OCI-LY1 (cell line): Measurements from ENCODE around the gene CFAP69.

Experiments used
- CTCF ChIP-seq: fragments of 200-600 bp; sonication (generic), shearing (Covaris generic); IDR thresholded peaks from 2 replicates; pipeline ENCODE4 v1.5.1; 2017; ENCODE audit warnings: mild to moderate bottlenecking, antibody characterized with exemption, low read length, moderate library complexity, mixed read lengths
- EZH2 ChIP-seq: fragments of 200-600 bp; sonication (generic), shearing (Covaris generic); IDR thresholded peaks from 2 replicates; pipeline ENCODE4 v1.8.0; 2017; ENCODE audit warnings: borderline replicate concordance, mixed run types, mild to moderate bottlenecking, antibody characterized with exemption, low read length, moderate library complexity, mixed read lengths

- no peak for TF ChIP-seq CTCF
- no peak for TF ChIP-seq EZH2
Measured at GRCh38 chr7:90222390-90222789, 22.6 kb upstream of the CFAP69 start.
